ENCODE measurements around the gene BANF1. TPM values are rescaled to one million over a fixed set of nuclear protein-coding genes. Genes with fewer than 3 reads are reported as not detected.

BANF1 gene
- total and polyA plus RNA-seq, 9 of the 15 experiments (the other 6 are each of a cell fraction or from before 2014, with no cell fraction given): 108 to 651 (median 263) TPM

GRCh38 chr11:65988791-65989592, 13.3 kb upstream of the BANF1 start (continued):
- TF ChIP-seq RBM17 (IDR thresholded peaks at IDR 0.05; ENCODE audit: borderline replicate concordance, low read depth, low read length): no peak
- TF ChIP-seq MAX (CRISPR knock-in tag; IDR thresholded peaks at IDR 0.05): no peak; the same call in 1 of the 2 replicates
- peak; percentile 43; the same call in 1 of the 2 replicates for TF ChIP-seq ETV5 (CRISPR knock-in tag; IDR thresholded peaks at IDR 0.05; ENCODE audit: low read depth)
- no peak for TF ChIP-seq CBFA2T3 (IDR thresholded peaks at IDR 0.05)
- TF ChIP-seq PRPF4 (IDR thresholded peaks at IDR 0.05; ENCODE audit: insufficient read depth, low read depth, low read length, poor library complexity, severe bottlenecking): no peak
- no peak for TF ChIP-seq ZKSCAN8 (CRISPR knock-in tag; IDR thresholded peaks at IDR 0.05)
- no peak for TF ChIP-seq HMG20B (CRISPR knock-in tag; IDR thresholded peaks at IDR 0.05)
- no peak for TF ChIP-seq TARDBP (IDR thresholded peaks at IDR 0.05)
- TF ChIP-seq HLTF (IDR thresholded peaks at IDR 0.05): no peak
- TF ChIP-seq REST (IDR thresholded peaks at IDR 0.05; ENCODE audit: borderline replicate concordance): peak; percentile 96
- TF ChIP-seq REST (CRISPR knock-in tag; IDR thresholded peaks at IDR 0.05; ENCODE audit: low read depth): no peak
- no peak for TF ChIP-seq ILF3 (IDR thresholded peaks at IDR 0.05; ENCODE audit: borderline replicate concordance)
- TF ChIP-seq PBX2 (CRISPR knock-in tag; IDR thresholded peaks at IDR 0.05; ENCODE audit: low read depth): no peak
- TF ChIP-seq PBX2 (tag; conservative IDR thresholded peaks at IDR 0.05; ENCODE audit: low read depth): no peak
- TF ChIP-seq RAD51 (IDR thresholded peaks at IDR 0.05; ENCODE audit: borderline replicate concordance, low read depth): no peak
- peak in 1 of 2 experiments; percentile 90; a peak in 2 of 4 replicates for TF ChIP-seq MLLT1 (IDR thresholded peaks at IDR 0.05)
